Femur (tissue), 1 donor: Measurements from ENCODE around the gene OPRM1.

Source experiments
- DNase-seq: peaks from one replicate; pipeline ENCODE4 v3.0.0-alpha.2; 2017

Gene OPRM1

DNA sequence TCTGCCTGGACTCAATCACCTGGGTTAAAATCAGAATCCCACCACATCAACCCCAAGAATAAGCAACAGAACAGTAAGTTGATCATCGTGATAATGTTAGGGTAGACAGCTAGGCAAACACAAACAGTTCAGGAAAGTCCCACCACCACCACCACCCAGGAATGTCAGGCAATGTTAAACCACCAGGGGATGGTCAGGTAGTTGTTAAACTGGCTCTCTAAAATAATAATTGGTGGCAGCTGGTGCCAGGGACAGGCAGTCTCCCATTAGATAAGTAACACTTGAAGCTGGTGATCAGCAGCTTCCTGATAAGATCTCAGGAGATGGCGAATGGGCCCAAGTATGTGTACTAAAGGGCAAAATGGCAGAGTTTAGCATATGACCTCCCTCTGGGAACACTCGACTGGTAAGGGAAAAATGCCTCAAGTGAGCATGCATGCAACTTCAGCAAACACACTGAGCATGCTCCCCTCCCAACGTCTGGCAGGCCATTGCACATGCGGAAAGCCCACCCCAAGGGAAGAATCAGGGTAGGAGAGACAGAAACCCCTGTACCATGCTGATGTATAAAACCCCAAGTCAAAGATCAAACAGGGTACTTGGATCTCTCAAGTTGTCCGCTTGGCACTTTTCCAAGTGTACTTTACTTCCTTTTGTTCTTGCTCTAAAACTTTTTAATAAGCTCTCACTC, 250.9 kb downstream of the OPRM1 start:
- no peak for DNase-seq

DNA sequence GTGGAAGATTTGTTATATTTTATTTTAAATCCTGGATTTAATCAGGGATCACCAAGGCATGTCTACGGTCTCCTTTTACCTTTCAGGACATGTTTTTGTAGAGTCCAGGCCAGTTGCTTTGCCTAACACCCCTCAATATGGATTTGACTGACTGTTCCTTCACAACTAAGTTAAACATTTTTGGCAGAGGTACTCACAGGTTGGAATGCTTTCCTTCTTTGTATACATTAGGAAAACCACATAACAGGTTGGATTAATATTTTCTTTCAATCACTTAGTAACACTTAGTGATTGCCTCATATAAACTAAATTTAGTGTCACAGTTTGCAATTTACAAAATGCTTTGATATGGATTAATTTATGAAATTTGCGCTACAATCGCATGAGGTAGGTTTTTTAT, 253.0 kb downstream of the OPRM1 start:
- DNase-seq = no peak

- DNase-seq = no peak
Observed at GRCh38 chr6:154292855-154293519, 253.9 kb downstream of the OPRM1 start.

DNA sequence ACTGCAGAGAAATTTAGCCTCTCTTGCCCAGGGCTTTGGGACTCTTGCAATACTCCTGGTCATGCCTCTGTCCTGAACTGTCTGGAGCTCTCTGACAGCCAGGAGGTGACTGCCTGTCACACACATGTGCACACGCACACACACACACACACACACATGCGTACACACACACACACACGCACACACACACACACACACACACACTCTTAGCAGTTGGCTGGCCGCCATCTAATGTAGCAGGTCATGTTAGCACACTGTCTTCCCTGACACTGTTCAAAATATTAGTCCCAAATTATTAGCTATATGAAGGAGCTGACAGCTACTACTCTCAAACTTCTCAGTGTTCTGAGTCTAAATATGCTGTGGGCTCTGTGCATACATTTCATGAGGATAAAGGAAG, 256.7 kb downstream of the OPRM1 start:
- DNase-seq = no peak
